ENCODE data around the gene XRRA1. TPM values are rescaled to one million over a fixed set of nuclear protein-coding genes. Genes with fewer than 3 reads are reported as not detected.

The XRRA1 gene
- total RNA-seq, 1 donor: 9.8 TPM

DNA sequence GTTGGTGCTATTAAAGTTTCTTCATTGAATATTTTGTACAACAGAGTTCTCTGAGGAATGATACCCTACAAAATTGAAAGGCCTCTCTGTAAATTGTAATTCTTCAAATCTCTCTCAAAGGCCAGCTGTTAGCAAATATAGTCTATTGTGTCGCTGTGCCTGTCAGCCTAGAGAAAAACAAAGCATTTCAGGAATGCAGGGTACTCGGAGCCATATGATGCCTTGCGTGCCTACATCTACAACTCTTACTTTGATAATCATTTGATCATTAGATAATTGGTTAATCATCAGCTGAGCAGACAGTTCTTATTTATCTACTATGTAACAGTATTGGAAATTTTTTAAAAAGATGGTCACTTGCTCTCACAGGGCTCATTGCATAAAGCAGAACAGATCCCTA, 132.9 kb downstream of the XRRA1 start:
- no peak overlapping the region for H3K27ac ChIP-seq (ENCODE audit: low read depth, low read length)
- no peak overlapping the region for H3K4me2 ChIP-seq (ENCODE audit: insufficient read depth, low read length)
- TF ChIP-seq, protein P1, sequence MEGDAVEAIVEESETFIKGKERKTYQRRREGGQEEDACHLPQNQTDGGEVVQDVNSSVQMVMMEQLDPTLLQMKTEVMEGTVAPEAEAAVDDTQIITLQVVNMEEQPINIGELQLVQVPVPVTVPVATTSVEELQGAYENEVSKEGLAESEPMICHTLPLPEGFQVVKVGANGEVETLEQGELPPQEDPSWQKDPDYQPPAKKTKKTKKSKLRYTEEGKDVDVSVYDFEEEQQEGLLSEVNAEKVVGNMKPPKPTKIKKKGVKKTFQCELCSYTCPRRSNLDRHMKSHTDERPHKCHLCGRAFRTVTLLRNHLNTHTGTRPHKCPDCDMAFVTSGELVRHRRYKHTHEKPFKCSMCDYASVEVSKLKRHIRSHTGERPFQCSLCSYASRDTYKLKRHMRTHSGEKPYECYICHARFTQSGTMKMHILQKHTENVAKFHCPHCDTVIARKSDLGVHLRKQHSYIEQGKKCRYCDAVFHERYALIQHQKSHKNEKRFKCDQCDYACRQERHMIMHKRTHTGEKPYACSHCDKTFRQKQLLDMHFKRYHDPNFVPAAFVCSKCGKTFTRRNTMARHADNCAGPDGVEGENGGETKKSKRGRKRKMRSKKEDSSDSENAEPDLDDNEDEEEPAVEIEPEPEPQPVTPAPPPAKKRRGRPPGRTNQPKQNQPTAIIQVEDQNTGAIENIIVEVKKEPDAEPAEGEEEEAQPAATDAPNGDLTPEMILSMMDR (IDR thresholded peaks at IDR 0.05; ENCODE audit: extremely low read depth, low read depth, low read length): no peak
- H3K36me3 ChIP-seq (ENCODE audit: insufficient read depth, low read length): no peaks in the 10 kb centered on the region
- H3K27me3 ChIP-seq (ENCODE audit: insufficient read depth, low read length): no peaks in the 10 kb centered on the region
- no peak overlapping the region for H2AFZ ChIP-seq (ENCODE audit: low read length)
- no peaks in the 10 kb centered on the region for H4K20me1 ChIP-seq (ENCODE audit: insufficient read depth, low read length)
- H3K4me1 ChIP-seq (ENCODE audit: insufficient read depth, low read length): peaks cover 17% of the 10 kb centered on the region
- no peaks in the 10 kb centered on the region for H3K9me3 ChIP-seq (ENCODE audit: low read depth, low read length)
- DNase-seq (ENCODE audit: insufficient read length, low spot score, missing footprints): no peak
- H3K79me2 ChIP-seq (ENCODE audit: insufficient read depth, low read length): peaks cover 8% of the 10 kb centered on the region
- no peak overlapping the region for H3K4me3 ChIP-seq (ENCODE audit: insufficient read depth, low read length)

DNA sequence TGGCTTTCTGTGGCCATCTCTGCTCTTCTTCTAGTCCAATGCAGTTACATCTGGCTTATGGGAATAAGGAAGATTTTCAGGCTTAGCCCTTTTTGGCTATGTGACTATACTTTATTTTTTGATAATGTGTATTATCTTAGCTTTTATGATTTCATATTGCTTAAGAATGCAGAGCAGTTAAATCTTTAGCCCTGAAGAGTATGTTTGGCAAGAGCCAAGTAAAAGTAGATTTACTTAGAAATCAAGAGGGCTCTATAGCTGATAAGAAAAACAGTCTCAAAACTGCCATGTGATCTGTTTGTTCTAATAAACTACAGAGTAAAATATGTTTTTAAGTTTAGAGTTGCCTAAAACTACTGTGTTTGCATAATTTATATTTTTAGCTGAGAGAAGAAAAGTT, 139.1 kb downstream of the XRRA1 start:
- no peak overlapping the region for H3K4me3 ChIP-seq (ENCODE audit: insufficient read depth, low read length)
- peaks cover 4% of the 10 kb centered on the region for H3K36me3 ChIP-seq (ENCODE audit: insufficient read depth, low read length)
- peaks cover 35% of the 10 kb centered on the region for H3K79me2 ChIP-seq (ENCODE audit: insufficient read depth, low read length)
- H3K4me2 ChIP-seq (ENCODE audit: insufficient read depth, low read length): no peak overlapping the region
- DNase-seq (ENCODE audit: insufficient read length, low spot score, missing footprints): no peak
- no peaks in the 10 kb centered on the region for H4K20me1 ChIP-seq (ENCODE audit: insufficient read depth, low read length)
- H2AFZ ChIP-seq (ENCODE audit: low read length): no peak overlapping the region
- H3K27ac ChIP-seq (ENCODE audit: low read depth, low read length): no peak overlapping the region
- no peaks in the 10 kb centered on the region for H3K27me3 ChIP-seq (ENCODE audit: insufficient read depth, low read length)
- no peaks in the 10 kb centered on the region for H3K4me1 ChIP-seq (ENCODE audit: insufficient read depth, low read length)
- TF ChIP-seq, protein P1 (IDR thresholded peaks at IDR 0.05; ENCODE audit: extremely low read depth, low read depth, low read length): no peak
- no peaks in the 10 kb centered on the region for H3K9me3 ChIP-seq (ENCODE audit: low read depth, low read length)

GRCh38 chr11:74806267-74806666, 142.6 kb downstream of the XRRA1 start:
- no peak for DNase-seq (ENCODE audit: insufficient read length, low spot score, missing footprints)
- Histone ChIP-seq H3K36me3 (ENCODE audit: insufficient read depth, low read length) (peaks cover 4% of the 10 kb centered on the region), H3K79me2 (ENCODE audit: insufficient read depth, low read length) (peaks cover 59% of the 10 kb centered on the region), H3K9me3 (ENCODE audit: low read depth, low read length) (no peaks in the 10 kb centered on the region), H3K4me2 (ENCODE audit: insufficient read depth, low read length) (no peak overlapping the region), H3K27me3 (ENCODE audit: insufficient read depth, low read length) (no peaks in the 10 kb centered on the region), H3K27ac (ENCODE audit: low read depth, low read length) (no peak overlapping the region), H3K4me1 (ENCODE audit: insufficient read depth, low read length) (no peaks in the 10 kb centered on the region), H4K20me1 (ENCODE audit: insufficient read depth, low read length) (peaks cover 9% of the 10 kb centered on the region), H3K4me3 (ENCODE audit: insufficient read depth, low read length) (no peak overlapping the region), H2AFZ (ENCODE audit: low read length) (no peak overlapping the region)
- TF ChIP-seq, protein P1 (IDR thresholded peaks at IDR 0.05; ENCODE audit: extremely low read depth, low read depth, low read length): no peak

- no peak overlapping the region for H3K4me2 ChIP-seq (ENCODE audit: insufficient read depth, low read length)
- no peaks in the 10 kb centered on the region for H3K9me3 ChIP-seq (ENCODE audit: low read depth, low read length)
- TF ChIP-seq, protein P1 (IDR thresholded peaks at IDR 0.05; ENCODE audit: extremely low read depth, low read depth, low read length): no peak
- DNase-seq (ENCODE audit: insufficient read length, low spot score, missing footprints): no peak
- H2AFZ ChIP-seq (ENCODE audit: low read length): no peak overlapping the region
- H3K27ac ChIP-seq (ENCODE audit: low read depth, low read length): no peak overlapping the region
- peaks cover 6% of the 10 kb centered on the region for H4K20me1 ChIP-seq (ENCODE audit: insufficient read depth, low read length)
- H3K79me2 ChIP-seq (ENCODE audit: insufficient read depth, low read length): peaks cover 74% of the 10 kb centered on the region
- peaks cover 27% of the 10 kb centered on the region for H3K36me3 ChIP-seq (ENCODE audit: insufficient read depth, low read length)
- no peaks in the 10 kb centered on the region for H3K27me3 ChIP-seq (ENCODE audit: insufficient read depth, low read length)
- no peak overlapping the region for H3K4me3 ChIP-seq (ENCODE audit: insufficient read depth, low read length)
- no peaks in the 10 kb centered on the region for H3K4me1 ChIP-seq (ENCODE audit: insufficient read depth, low read length)
Observed at GRCh38 chr11:74791333-74792100, 157.4 kb downstream of the XRRA1 start.

Small RNA genes within 50 kb of the gene (small RNA-seq; reads per million reads assigned to genes)
- gene RN7SL239P: not detected
- gene RNU6-216P: not detected

Other genes with a start within 250 kb of the XRRA1 start
- under 0.01 TPM in 1 of 2 replicates, not detected in the other for gene CHRDL2, start 217.7 kb downstream of the XRRA1 start, total RNA-seq
- gene RNF169, start 200.2 kb downstream of the XRRA1 start, total RNA-seq: 32.6 and 32.7 TPM in 2 replicates
- 10.9 and 43.9 TPM in 2 replicates for gene SPCS2, start 175 bp upstream of the XRRA1 start, total RNA-seq
- gene NEU3, start 39.8 kb upstream of the XRRA1 start, total RNA-seq: 6.9 and 8.3 TPM in 2 replicates
- not detected in 2 replicates for gene OR2AT4, start 147.8 kb upstream of the XRRA1 start, total RNA-seq
- gene SLCO2B1, start 202.0 kb upstream of the XRRA1 start, total RNA-seq: under 0.01 and 0.72 TPM in 2 replicates